WTC11 (cell line): Measurements from ENCODE around the gene GPX8. TPM values are rescaled to one million over a fixed set of nuclear protein-coding genes. Genes with fewer than 3 reads are reported as not detected.

Experiments
- ATAC-seq: fragments of 200-7000 bp; cut with Tn5 transposase; 2 replicates; pipeline ENCODE4 v1.10.0; 2021; ENCODE audit warnings: mild to moderate bottlenecking, moderate library complexity
- CTCF ChIA-PET: fragments of 300-600 bp; sonication (Branson Sonifier 250); formaldehyde crosslinking; loops from one replicate; lab custom pipeline; 2021; ENCODE audit warnings: antibody characterized with exemption; lab: Charles Lee
- POLR2A ChIA-PET: fragments of 350-600 bp; sonication (Branson Sonifier 250); formaldehyde crosslinking; loops from one replicate; lab custom pipeline; 2021; ENCODE audit warnings: antibody characterized with exemption; lab: Charles Lee
- DNase-seq: peaks from one replicate; pipeline ENCODE4 v3.0.0; 2021; ENCODE audit warnings: low spot score
- H3K27ac Mint-ChIP-seq: 2 replicates; pipeline ENCODE4 v1.8.0; 2021; ENCODE audit warnings: mixed read lengths
- H3K27me3 Mint-ChIP-seq: 2 replicates; pipeline ENCODE4 v1.8.0; 2021; ENCODE audit warnings: low read depth, mild to moderate bottlenecking, moderate library complexity, mixed read lengths
- H3K36me3 Mint-ChIP-seq: 2 replicates; pipeline ENCODE4 v1.8.0; 2021; ENCODE audit warnings: mixed read lengths
- H3K4me1 Mint-ChIP-seq: 2 replicates; pipeline ENCODE4 v1.8.0; 2022; ENCODE audit warnings: mixed read lengths
- H3K4me3 Mint-ChIP-seq: 2 replicates; pipeline ENCODE4 v1.8.0; 2021; ENCODE audit warnings: mild to moderate bottlenecking, moderate library complexity, mixed read lengths
- H3K9me3 Mint-ChIP-seq: 2 replicates; pipeline ENCODE4 v1.8.0; 2021; ENCODE audit warnings: mixed read lengths
- ATF2 ChIP-seq: sonication (generic); formaldehyde crosslinking; IDR thresholded peaks from 2 replicates; pipeline ENCODE4 v1.8.1; 2022; ENCODE audit warnings: low read depth, missing genetic modification reagents, borderline replicate concordance
- ATF3 ChIP-seq: sonication (generic); formaldehyde crosslinking; conservative IDR thresholded peaks from 2 replicates; pipeline ENCODE4 v1.8.1; 2022; ENCODE audit warnings: mild to moderate bottlenecking, missing genetic modification reagents
- CBFB ChIP-seq: sonication (generic); formaldehyde crosslinking; IDR thresholded peaks from 2 replicates; pipeline ENCODE4 v1.8.1; 2022; ENCODE audit warnings: mild to moderate bottlenecking, low read depth, missing genetic modification reagents
- ELF4 ChIP-seq: sonication (generic); formaldehyde crosslinking; IDR thresholded peaks from 2 replicates; pipeline ENCODE4 v1.8.1; 2022; ENCODE audit warnings: low read depth, mild to moderate bottlenecking, moderate library complexity, missing genetic modification reagents
- EMX1 ChIP-seq: fragments of 250-450 bp; sonication (Bioruptor Pico); IDR thresholded peaks from 2 replicates; pipeline ENCODE4 v1.8.0; 2021; ENCODE audit warnings: mild to moderate bottlenecking
- ESRRA ChIP-seq: sonication (generic); formaldehyde crosslinking; IDR thresholded peaks from 2 replicates; pipeline ENCODE4 v1.8.1; 2022; ENCODE audit warnings: mild to moderate bottlenecking, missing genetic modification reagents, borderline replicate concordance
- ETV6 ChIP-seq: sonication (generic); formaldehyde crosslinking; IDR thresholded peaks from 2 replicates; pipeline ENCODE4 v1.8.1; 2022; ENCODE audit warnings: mild to moderate bottlenecking, missing genetic modification reagents
- FOXK1 ChIP-seq: sonication (generic); formaldehyde crosslinking; IDR thresholded peaks from 2 replicates; pipeline ENCODE4 v1.8.0; 2022; ENCODE audit warnings: mild to moderate bottlenecking, moderate library complexity, missing genetic modification reagents
- GABPB1 ChIP-seq: sonication (generic); formaldehyde crosslinking; IDR thresholded peaks from 2 replicates; pipeline ENCODE4 v1.8.1; 2023; ENCODE audit warnings: mild to moderate bottlenecking, missing genetic modification reagents
- GRHL2 ChIP-seq: fragments of 250-450 bp; sonication (Bioruptor Pico); IDR thresholded peaks from 2 replicates; pipeline ENCODE4 v1.8.0; 2022; ENCODE audit warnings: mild to moderate bottlenecking, moderate library complexity; ENCODE audit not compliant: insufficient replicate concordance, severe bottlenecking
- JUN ChIP-seq: sonication (generic); formaldehyde crosslinking; IDR thresholded peaks from 2 replicates; pipeline ENCODE4 v1.8.0; 2023; ENCODE audit warnings: mild to moderate bottlenecking, missing genetic modification reagents
- MXD4 ChIP-seq: fragments of 250-450 bp; sonication (Bioruptor Pico); IDR thresholded peaks from 2 replicates; pipeline ENCODE4 v1.8.0; 2021; ENCODE audit warnings: mild to moderate bottlenecking, moderate library complexity, borderline replicate concordance
- NFATC4 ChIP-seq: fragments of 250-450 bp; sonication (Bioruptor Pico); IDR thresholded peaks from 2 replicates; pipeline ENCODE4 v1.9.0; 2021; ENCODE audit warnings: mild to moderate bottlenecking
- NFE2L1 ChIP-seq: sonication (generic); formaldehyde crosslinking; IDR thresholded peaks from 2 replicates; pipeline ENCODE4 v1.8.1; 2023; ENCODE audit warnings: missing genetic modification reagents
- OVOL2 ChIP-seq: fragments of 250-450 bp; sonication (Bioruptor Pico); IDR thresholded peaks from 2 replicates; pipeline ENCODE4 v1.9.0; 2021; ENCODE audit warnings: mild to moderate bottlenecking, borderline replicate concordance
- RELA ChIP-seq: sonication (generic); formaldehyde crosslinking; IDR thresholded peaks from 2 replicates; pipeline ENCODE4 v1.8.1; 2022; ENCODE audit warnings: missing genetic modification reagents, mild to moderate bottlenecking, borderline replicate concordance
- RORB ChIP-seq: fragments of 250-450 bp; sonication (Bioruptor Pico); IDR thresholded peaks from 2 replicates; pipeline ENCODE4 v1.9.0; 2021; ENCODE audit warnings: mild to moderate bottlenecking
- SP1 ChIP-seq: sonication (generic); formaldehyde crosslinking; conservative IDR thresholded peaks from 2 replicates; pipeline ENCODE4 v1.8.1; 2022; ENCODE audit warnings: missing genetic modification reagents
- TEAD1 ChIP-seq: sonication (generic); formaldehyde crosslinking; IDR thresholded peaks from 2 replicates; pipeline ENCODE4 v1.8.0; 2022; ENCODE audit warnings: mild to moderate bottlenecking, missing genetic modification reagents
- TEAD4 ChIP-seq: sonication (generic); formaldehyde crosslinking; IDR thresholded peaks from 2 replicates; pipeline ENCODE4 v1.8.0; 2022; ENCODE audit warnings: mild to moderate bottlenecking, missing genetic modification reagents
- TP53 ChIP-seq: sonication (generic); formaldehyde crosslinking; IDR thresholded peaks from 2 replicates; pipeline ENCODE4 v1.8.1; 2023; ENCODE audit warnings: mild to moderate bottlenecking, missing genetic modification reagents
- USF1 ChIP-seq: sonication (generic); formaldehyde crosslinking; IDR thresholded peaks from 2 replicates; pipeline ENCODE4 v1.8.0; 2022; ENCODE audit warnings: mild to moderate bottlenecking, missing genetic modification reagents
- ZNF121 ChIP-seq: sonication (generic); formaldehyde crosslinking; IDR thresholded peaks from 2 replicates; pipeline ENCODE4 v1.8.0; 2023; ENCODE audit warnings: missing genetic modification reagents
- ZNF396 ChIP-seq: fragments of 250-450 bp; sonication (Bioruptor Pico); IDR thresholded peaks from 2 replicates; pipeline ENCODE4 v1.8.0; 2021; ENCODE audit warnings: mild to moderate bottlenecking, moderate library complexity, borderline replicate concordance
- ZNF671 ChIP-seq: fragments of 250-450 bp; sonication (Bioruptor Pico); IDR thresholded peaks from 2 replicates; pipeline ENCODE4 v1.8.0; 2021; ENCODE audit warnings: mild to moderate bottlenecking
- total RNA-seq: library from RNA; stranded (reverse); gene quantifications from 3 replicates; pipeline ENCODE4 v1.2.3, GENCODE V29; 2021
- TF ChIP-seq, protein P1 (sequence below): sonication (generic); formaldehyde crosslinking; IDR thresholded peaks from 2 replicates; pipeline ENCODE4 v1.8.1; 2022; ENCODE audit warnings: mild to moderate bottlenecking, moderate library complexity, missing genetic modification reagents
- TF ChIP-seq, protein P2 (sequence below): fragments of 250-450 bp; sonication (Bioruptor Pico); IDR thresholded peaks from 2 replicates; pipeline ENCODE4 v1.9.0; 2021; ENCODE audit warnings: mild to moderate bottlenecking
- TF ChIP-seq, protein P3 (sequence below): fragments of 250-450 bp; sonication (Bioruptor Pico); IDR thresholded peaks from 2 replicates; pipeline ENCODE4 v1.8.0; 2021; ENCODE audit warnings: mild to moderate bottlenecking
- TF ChIP-seq, protein P4 (sequence below): sonication (generic); formaldehyde crosslinking; IDR thresholded peaks from 2 replicates; pipeline ENCODE4 v1.8.1; 2022; ENCODE audit warnings: missing genetic modification reagents, borderline replicate concordance

The GPX8 gene
- total RNA-seq, 1 experiment from 2014 or later: 39.2 TPM

GRCh38 chr5:55113327-55113726 is 46.6 kb upstream of the GPX8 start:
- ATAC-seq: no peak

GRCh38 chr5:55114061-55114460 is 45.9 kb upstream of the GPX8 start:
- Mint-ChIP-seq H3K27me3 (no peaks in the 10 kb centered on the region; the same call in none of the 2 replicates), H3K27ac (no peak overlapping the region), H3K9me3 (peaks cover 5% of the 10 kb centered on the region), H3K36me3 (no peaks in the 10 kb centered on the region), H3K4me1 (peaks cover 10% of the 10 kb centered on the region), H3K4me3 (no peak overlapping the region)
- no peak for ATAC-seq
- no peak for DNase-seq
- ChIA-PET CTCF (no interaction called here), POLR2A (no interaction called here)
- TF ChIP-seq OVOL2 (CRISPR knock-in tag) (no peak), ESRRA (CRISPR knock-in tag) (no peak), SP1 (CRISPR knock-in tag) (no peak), NFE2L1 (CRISPR knock-in tag) (no peak), TEAD4 (CRISPR knock-in tag) (no peak), ELF4 (CRISPR knock-in tag) (no peak), ZNF396 (no peak), RELA (CRISPR knock-in tag) (no peak), ATF3 (CRISPR knock-in tag) (no peak), USF1 (no peak), TEAD1 (CRISPR knock-in tag) (no peak), MXD4 (CRISPR knock-in tag) (no peak)
- TF ChIP-seq, protein P1, sequence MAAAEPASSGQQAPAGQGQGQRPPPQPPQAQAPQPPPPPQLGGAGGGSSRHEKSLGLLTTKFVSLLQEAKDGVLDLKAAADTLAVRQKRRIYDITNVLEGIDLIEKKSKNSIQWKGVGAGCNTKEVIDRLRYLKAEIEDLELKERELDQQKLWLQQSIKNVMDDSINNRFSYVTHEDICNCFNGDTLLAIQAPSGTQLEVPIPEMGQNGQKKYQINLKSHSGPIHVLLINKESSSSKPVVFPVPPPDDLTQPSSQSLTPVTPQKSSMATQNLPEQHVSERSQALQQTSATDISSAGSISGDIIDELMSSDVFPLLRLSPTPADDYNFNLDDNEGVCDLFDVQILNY (CRISPR knock-in tag): no peak
- TF ChIP-seq, protein P2, sequence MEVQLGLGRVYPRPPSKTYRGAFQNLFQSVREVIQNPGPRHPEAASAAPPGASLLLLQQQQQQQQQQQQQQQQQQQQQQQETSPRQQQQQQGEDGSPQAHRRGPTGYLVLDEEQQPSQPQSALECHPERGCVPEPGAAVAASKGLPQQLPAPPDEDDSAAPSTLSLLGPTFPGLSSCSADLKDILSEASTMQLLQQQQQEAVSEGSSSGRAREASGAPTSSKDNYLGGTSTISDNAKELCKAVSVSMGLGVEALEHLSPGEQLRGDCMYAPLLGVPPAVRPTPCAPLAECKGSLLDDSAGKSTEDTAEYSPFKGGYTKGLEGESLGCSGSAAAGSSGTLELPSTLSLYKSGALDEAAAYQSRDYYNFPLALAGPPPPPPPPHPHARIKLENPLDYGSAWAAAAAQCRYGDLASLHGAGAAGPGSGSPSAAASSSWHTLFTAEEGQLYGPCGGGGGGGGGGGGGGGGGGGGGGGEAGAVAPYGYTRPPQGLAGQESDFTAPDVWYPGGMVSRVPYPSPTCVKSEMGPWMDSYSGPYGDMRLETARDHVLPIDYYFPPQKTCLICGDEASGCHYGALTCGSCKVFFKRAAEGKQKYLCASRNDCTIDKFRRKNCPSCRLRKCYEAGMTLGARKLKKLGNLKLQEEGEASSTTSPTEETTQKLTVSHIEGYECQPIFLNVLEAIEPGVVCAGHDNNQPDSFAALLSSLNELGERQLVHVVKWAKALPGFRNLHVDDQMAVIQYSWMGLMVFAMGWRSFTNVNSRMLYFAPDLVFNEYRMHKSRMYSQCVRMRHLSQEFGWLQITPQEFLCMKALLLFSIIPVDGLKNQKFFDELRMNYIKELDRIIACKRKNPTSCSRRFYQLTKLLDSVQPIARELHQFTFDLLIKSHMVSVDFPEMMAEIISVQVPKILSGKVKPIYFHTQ (CRISPR knock-in tag): no peak

More at GRCh38 chr5:55113327-55113726, 46.6 kb upstream of the GPX8 start:
- peaks cover 10% of the 10 kb centered on the region for H3K4me1 Mint-ChIP-seq
- ChIA-PET CTCF (no interaction called here), POLR2A (no interaction called here)
- H3K4me3 Mint-ChIP-seq: no peak overlapping the region
- no peak for DNase-seq
- no peaks in the 10 kb centered on the region; the same call in none of the 2 replicates for H3K27me3 Mint-ChIP-seq
- H3K9me3 Mint-ChIP-seq: peaks cover 7% of the 10 kb centered on the region
- no peaks in the 10 kb centered on the region for H3K36me3 Mint-ChIP-seq
- TF ChIP-seq TEAD4 (CRISPR knock-in tag): no peak
- no peak for TF ChIP-seq ZNF121 (CRISPR knock-in tag)
- TF ChIP-seq NFATC4 (CRISPR knock-in tag): no peak
- TF ChIP-seq ZNF396: no peak
- TF ChIP-seq ZNF671 (CRISPR knock-in tag): no peak
- TF ChIP-seq SP1 (CRISPR knock-in tag): no peak
- TF ChIP-seq, protein P3, sequence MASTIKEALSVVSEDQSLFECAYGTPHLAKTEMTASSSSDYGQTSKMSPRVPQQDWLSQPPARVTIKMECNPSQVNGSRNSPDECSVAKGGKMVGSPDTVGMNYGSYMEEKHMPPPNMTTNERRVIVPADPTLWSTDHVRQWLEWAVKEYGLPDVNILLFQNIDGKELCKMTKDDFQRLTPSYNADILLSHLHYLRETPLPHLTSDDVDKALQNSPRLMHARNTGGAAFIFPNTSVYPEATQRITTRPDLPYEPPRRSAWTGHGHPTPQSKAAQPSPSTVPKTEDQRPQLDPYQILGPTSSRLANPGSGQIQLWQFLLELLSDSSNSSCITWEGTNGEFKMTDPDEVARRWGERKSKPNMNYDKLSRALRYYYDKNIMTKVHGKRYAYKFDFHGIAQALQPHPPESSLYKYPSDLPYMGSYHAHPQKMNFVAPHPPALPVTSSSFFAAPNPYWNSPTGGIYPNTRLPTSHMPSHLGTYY (CRISPR knock-in tag): no peak
- no peak for TF ChIP-seq JUN (CRISPR knock-in tag)
- TF ChIP-seq EMX1 (CRISPR knock-in tag): no peak
- no peak for TF ChIP-seq ATF2 (CRISPR knock-in tag)
- TF ChIP-seq ETV6 (CRISPR knock-in tag): no peak
- TF ChIP-seq GABPB1 (CRISPR knock-in tag): no peak
- TF ChIP-seq, protein P4, sequence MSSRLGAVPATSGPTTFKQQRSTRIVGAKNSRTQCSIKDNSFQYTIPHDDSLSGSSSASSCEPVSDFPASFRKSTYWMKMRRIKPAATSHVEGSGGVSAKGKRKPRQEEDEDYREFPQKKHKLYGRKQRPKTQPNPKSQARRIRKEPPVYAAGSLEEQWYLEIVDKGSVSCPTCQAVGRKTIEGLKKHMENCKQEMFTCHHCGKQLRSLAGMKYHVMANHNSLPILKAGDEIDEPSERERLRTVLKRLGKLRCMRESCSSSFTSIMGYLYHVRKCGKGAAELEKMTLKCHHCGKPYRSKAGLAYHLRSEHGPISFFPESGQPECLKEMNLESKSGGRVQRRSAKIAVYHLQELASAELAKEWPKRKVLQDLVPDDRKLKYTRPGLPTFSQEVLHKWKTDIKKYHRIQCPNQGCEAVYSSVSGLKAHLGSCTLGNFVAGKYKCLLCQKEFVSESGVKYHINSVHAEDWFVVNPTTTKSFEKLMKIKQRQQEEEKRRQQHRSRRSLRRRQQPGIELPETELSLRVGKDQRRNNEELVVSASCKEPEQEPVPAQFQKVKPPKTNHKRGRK (CRISPR knock-in tag): no peak
- no peak for TF ChIP-seq FOXK1 (CRISPR knock-in tag)
- TF ChIP-seq CBFB (CRISPR knock-in tag): no peak
- TF ChIP-seq GRHL2 (CRISPR knock-in tag): no peak
- no peak for TF ChIP-seq RORB (CRISPR knock-in tag)
- no peak for TF ChIP-seq TP53 (CRISPR knock-in tag)
- no peak overlapping the region for H3K27ac Mint-ChIP-seq
